ENCODE measurements around the gene ACMSD.
A peak's percentile ranks its signal among the peaks of the same experiment; 100 is the strongest.

The ACMSD gene

GRCh38 chr2:134919341-134920210, 81.2 kb downstream of the ACMSD start:
- DNase-seq (ENCODE audit: low spot score): peak; percentile 32
- no peak for TF ChIP-seq CTCF (conservative IDR thresholded peaks at IDR 0.05; ENCODE audit: low read depth)
- peak overlapping the region; percentile 98 for H3K27ac ChIP-seq
- ChIA-PET CTCF (interaction anchor here (0.6 kb wide), 1 partner anchor 612 kb away, joined by 3 read pairs; the partner anchor contains the start of genes R3HDM1 and ZRANB3), POLR2A (ENCODE audit: low non-redundant PET) (no interaction called here)

GRCh38 chr2:134924912-134925311, 86.5 kb downstream of the ACMSD start:
- no peak for TF ChIP-seq CTCF (conservative IDR thresholded peaks at IDR 0.05; ENCODE audit: low read depth)
- DNase-seq (ENCODE audit: low spot score): no peak
- ChIA-PET POLR2A (ENCODE audit: low non-redundant PET) (no interaction called here), CTCF (no interaction called here)
- H3K27ac ChIP-seq: no peak overlapping the region

GRCh38 chr2:134926231-134926931, 88.0 kb downstream of the ACMSD start:
- no peak for TF ChIP-seq CTCF (conservative IDR thresholded peaks at IDR 0.05; ENCODE audit: low read depth)
- ChIA-PET CTCF (interaction anchor here (0.6 kb wide), 1 partner anchor 1549 kb away, joined by 3 read pairs; no protein-coding TSS in a partner anchor), POLR2A (ENCODE audit: low non-redundant PET) (no interaction called here)
- DNase-seq (ENCODE audit: low spot score): no peak
- H3K27ac ChIP-seq: no peak overlapping the region

GRCh38 chr2:134927195-134927594, 88.8 kb downstream of the ACMSD start:
- ChIA-PET CTCF (interaction anchor here (0.8 kb wide), 1 partner anchor 467 kb away, joined by 4 read pairs; no protein-coding TSS in a partner anchor), POLR2A (ENCODE audit: low non-redundant PET) (no interaction called here)
- DNase-seq (ENCODE audit: low spot score): peak; percentile 13
- no peak overlapping the region for H3K27ac ChIP-seq
- TF ChIP-seq CTCF (conservative IDR thresholded peaks at IDR 0.05; ENCODE audit: low read depth): no peak

- H3K27ac ChIP-seq: no peak overlapping the region
- TF ChIP-seq CTCF (conservative IDR thresholded peaks at IDR 0.05; ENCODE audit: low read depth): no peak
- ChIA-PET CTCF (no interaction called here), POLR2A (ENCODE audit: low non-redundant PET) (no interaction called here)
- DNase-seq (ENCODE audit: low spot score): no peak
Observed at GRCh38 chr2:134932864-134933526, 94.6 kb downstream of the ACMSD start.

GRCh38 chr2:134933732-134934131, 95.3 kb downstream of the ACMSD start:
- no peak overlapping the region for H3K27ac ChIP-seq
- CTCF ChIA-PET: no interaction called here
- no peak for TF ChIP-seq CTCF (conservative IDR thresholded peaks at IDR 0.05; ENCODE audit: low read depth)
- POLR2A ChIA-PET (ENCODE audit: low non-redundant PET): no interaction called here
- no peak for DNase-seq (ENCODE audit: low spot score)

Data from RWPE1 (cell line).